NCI-H2171 treated with DMSO at 0.1 percent for 48 hours (cell line): ENCODE measurements around the gene RAPGEF4.

Experiments
- DNase-seq: peaks from one replicate; lab custom pipeline; 2025; lab: John Stamatoyannopoulos, UW

Gene RAPGEF4

DNA sequence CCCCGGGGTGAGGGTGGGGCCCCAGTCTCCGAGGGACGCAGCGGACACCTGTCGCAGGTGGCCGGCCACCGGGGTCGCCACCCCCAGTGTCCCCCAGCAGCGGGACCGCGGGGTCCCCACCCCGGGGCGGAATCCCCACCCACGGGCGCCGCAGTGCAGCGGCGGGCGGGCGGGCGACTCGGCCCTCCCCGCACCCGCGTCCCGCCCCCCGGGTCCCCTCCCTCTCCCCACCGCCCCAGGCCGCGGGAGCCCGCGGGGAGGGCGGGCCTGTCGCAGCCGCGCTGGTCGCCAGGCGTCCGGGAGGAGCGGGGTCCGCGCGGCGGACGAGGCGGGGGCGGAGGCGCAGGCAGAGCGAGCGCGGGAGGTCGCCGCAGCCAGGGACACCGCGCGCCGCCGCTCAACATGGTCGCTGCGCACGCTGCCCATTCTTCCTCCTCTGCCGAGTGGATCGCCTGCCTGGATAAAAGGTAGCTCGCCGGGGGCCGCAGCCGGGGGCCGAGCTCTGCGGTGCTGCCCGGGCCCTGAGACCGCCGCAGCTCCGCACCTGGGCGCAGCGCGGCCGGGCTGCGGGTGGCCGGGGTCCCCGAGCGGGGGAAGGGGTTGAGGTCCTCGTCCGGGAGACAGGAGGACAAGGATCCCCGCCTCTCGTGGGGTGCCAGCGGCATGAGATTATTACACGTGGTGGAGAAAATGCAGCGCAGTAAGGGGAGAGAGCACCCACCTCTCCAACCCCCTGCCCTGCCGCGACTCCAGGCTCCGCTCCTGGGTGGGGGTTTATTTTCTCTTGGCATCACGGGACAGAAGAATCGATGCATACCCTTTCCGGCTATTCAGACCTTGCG lies at the start of gene RAPGEF4:
Gene RAPGEF4, plus strand, starts transcription at position 264 of the 842 bp plus-strand sequence. Its CDS starts 139 bp downstream, at position 403.
- DNase-seq, result peak; percentile 5

- DNase-seq, result peak; percentile 41
Measured at GRCh38 chr2:172693037-172693436, 42.6 kb upstream of the RAPGEF4 start.

- DNase-seq, result no peak
Measured at GRCh38 chr2:172693529-172694455, 41.9 kb upstream of the RAPGEF4 start.

GRCh38 chr2:172697296-172697695 lies 38.3 kb upstream of the RAPGEF4 start:
- no peak for DNase-seq

GRCh38 chr2:172698041-172698863 lies 37.4 kb upstream of the RAPGEF4 start:
- DNase-seq, result no peak

- DNase-seq, result no peak
Measured at GRCh38 chr2:172701250-172701649, 34.4 kb upstream of the RAPGEF4 start.

GRCh38 chr2:172702451-172702850 lies 33.2 kb upstream of the RAPGEF4 start:
- peak; percentile 27 for DNase-seq

GRCh38 chr2:172704072-172704936 lies 31.3 kb upstream of the RAPGEF4 start:
- peak; percentile 55 for DNase-seq

DNA sequence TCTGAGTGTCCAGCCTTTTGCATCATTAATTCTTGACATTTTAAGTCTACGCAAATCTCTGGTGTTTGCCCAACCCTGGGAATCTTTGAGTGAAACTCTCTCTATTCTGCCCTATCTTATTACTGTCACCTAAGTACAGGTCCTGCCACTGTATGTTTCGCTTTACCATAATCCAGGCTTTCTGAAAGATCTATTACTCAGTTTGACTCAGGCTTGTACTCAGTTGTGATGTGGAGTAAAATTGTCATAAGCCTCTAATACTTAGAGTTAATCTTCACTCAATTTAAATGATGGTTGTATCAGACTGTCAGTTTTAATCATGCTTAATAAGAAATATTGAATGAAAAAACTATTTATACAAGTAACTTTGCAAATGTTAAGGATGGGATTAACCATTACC lies 30.3 kb upstream of the RAPGEF4 start:
- no peak for DNase-seq

GRCh38 chr2:172708247-172708646 lies 27.4 kb upstream of the RAPGEF4 start:
- DNase-seq, result no peak

DNA sequence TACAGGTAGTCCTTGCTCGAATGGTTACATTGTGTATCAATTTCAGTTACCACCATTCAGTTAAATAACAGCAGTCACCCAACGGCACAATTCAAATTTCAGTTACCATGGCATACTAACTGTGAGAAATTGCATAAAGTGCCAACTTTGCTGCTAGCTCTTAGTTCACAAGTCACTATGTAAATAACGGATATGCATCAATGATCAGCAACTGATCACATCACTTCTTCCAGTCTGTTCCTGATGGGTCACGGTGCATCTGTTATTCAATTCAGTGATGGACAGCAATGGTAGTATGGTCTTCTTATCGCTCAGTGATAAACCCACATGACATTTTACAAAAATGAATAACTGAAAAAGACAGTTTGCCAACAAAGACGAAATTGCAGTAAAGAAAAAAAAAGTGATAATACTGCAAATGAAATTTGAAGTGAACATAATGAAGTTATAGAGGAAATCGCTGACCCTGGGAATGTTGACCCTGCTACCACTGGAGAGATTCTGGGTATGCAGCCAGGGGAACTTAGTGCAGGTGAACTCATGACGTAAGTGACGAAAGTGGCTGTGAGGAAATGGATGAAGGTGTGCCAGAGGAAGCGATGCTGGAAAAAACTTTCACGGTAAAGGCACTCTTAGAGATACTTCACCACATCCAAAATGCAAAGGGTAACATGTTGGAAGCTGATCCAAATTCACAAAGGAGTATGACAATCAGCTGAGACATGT lies 25.9 kb upstream of the RAPGEF4 start:
- no peak for DNase-seq

- DNase-seq, result peak; percentile 71
Measured at GRCh38 chr2:172710584-172711047, 25.0 kb upstream of the RAPGEF4 start.

DNA sequence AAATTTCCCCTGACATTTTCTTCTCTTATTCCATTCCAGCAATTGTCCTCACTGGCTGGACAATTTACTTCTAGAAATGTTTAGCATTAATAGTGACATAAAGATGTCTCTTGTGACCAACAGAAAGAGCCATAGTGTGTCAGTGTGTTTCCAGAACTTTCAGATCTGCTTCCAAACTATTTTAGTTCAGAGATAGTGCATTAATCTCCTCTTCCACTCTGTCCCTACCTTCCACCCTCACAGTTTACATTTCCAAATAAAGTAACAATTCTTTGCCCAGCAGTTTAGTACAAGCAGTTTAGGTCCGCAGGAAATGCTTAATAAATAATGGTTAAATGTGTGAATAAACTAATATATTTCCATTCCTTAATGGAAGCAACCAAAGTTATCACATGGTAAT lies 24.5 kb upstream of the RAPGEF4 start:
- DNase-seq, result no peak

DNA sequence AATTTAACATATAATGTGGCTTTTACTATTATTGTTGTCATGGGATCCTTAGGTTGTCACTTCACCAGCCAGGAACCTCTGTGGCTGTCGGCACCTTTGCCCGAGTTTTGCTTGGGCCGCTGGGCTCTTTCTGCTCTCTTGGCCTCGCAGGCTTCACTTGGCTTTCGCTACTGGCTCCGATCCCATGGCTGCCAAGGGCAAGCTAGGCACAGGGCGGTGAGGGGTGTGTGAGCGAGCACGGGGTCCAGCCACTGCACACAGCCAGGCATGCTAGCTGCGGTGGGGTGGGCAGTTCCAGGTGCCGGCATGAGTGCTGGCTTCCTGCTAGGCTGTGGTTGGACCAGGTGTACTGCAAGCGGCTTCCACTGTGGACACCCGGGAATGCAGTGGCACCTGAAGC lies 23.4 kb upstream of the RAPGEF4 start:
- DNase-seq, result no peak

DNA sequence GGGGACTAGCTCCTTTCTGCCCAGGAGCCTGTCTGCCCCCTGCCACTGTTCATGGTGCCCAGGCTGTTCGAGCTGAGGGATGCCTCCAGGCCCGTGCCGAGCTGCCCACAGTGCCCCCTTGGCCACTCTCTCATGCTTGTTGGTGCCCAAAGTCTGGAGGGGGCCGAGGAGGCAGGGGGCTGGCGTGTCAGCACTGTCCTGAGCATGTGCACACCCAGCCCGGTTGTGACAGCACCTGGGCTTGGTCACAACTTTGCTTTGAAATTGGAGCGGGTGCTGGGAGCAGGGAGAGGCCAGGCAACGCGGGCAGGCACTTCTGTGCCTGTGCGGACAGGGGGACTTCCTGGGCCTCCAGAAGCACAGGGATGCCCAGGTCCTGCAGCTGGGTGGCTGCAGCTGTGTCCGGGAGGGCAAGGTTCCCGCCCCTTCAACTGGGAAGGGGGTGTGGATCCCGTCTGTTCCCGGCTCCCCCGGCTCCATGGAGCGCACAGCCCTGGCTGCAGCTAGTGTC lies 22.2 kb upstream of the RAPGEF4 start:
- no peak for DNase-seq

DNA sequence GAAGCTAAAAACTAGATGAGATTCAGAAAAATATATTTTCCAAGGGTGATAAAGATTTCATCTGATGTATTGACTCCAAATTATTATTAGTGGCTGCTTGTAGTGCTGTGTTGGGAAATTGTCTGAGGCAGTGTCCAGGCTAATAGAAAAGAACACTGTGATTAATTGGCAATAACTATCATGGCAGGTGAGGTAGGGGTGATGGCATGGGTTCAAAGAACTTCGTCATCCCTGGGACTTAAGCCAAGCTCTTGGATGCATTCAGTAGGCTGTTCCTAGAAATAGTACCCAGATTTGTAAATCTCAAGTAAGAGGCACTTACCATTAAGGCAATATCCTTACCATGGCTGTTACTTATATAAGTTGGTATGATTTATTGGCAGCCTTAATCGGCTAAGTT lies 13.2 kb upstream of the RAPGEF4 start:
- no peak for DNase-seq

DNA sequence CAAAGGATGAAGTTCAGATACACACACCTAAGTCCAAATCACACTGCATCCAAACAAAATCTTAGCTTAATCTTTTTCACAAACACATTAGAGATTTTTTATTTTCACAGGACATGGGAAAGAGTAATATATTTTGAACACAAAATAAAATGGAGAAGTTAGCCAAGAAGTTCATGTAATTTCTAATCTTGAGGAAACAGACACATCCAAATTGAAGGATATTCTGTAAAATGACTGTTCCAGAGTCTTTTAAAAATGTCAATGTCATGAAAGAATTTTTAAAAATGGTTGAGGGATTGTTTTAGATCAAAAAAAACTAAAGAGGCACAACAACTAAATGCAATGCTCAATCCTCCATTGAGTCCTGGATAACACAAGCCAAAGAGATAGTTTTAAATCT lies 12.4 kb upstream of the RAPGEF4 start:
- DNase-seq, result no peak

GRCh38 chr2:172724724-172725123 lies 10.9 kb upstream of the RAPGEF4 start:
- no peak for DNase-seq

DNA sequence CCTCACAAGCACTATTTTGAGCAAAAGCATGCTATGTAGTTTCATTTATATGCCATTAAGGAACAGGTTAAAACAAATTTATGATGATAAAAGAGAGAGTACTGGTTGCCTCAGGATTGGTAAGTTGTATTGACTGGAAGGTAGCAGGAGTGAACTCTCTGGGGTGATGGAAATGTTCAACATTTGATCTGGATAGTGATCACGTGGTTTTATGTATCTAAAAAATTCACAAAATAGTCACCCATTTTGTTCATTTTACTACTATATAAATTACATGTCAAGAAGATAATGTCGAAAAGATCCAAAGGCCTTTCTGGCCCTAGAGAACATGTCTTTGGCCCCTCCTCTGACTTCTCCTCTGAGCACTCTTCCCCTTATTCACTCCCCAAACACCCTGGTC lies 10.4 kb upstream of the RAPGEF4 start:
- no peak for DNase-seq

GRCh38 chr2:172725746-172726145 lies 9.9 kb upstream of the RAPGEF4 start:
- no peak for DNase-seq
